NCI-H2029 (cell line): ENCODE measurements around the gene TMPRSS15.
"Not testable (repeated sequence)": the region's sequence is repeated elsewhere in the genome, so short reads cannot be mapped to it uniquely, and the experiment has no call there.

Experiments used
- DNase-seq: peaks from one replicate; lab custom pipeline; 2025; lab: John Stamatoyannopoulos, UW

TMPRSS15 gene

GRCh38 chr21:18403735-18404450 is at the start of gene TMPRSS15:
TMPRSS15 (minus strand) TSS chr21:18403785; CDS start chr21:18403622, 163 bp downstream.
- no peak for DNase-seq

- no peak for DNase-seq
Observed at GRCh38 chr21:18451670-18452069, 48.1 kb upstream of the TMPRSS15 start.

- no peak for DNase-seq
Observed at GRCh38 chr21:18449605-18450550, 46.3 kb upstream of the TMPRSS15 start.

GRCh38 chr21:18443701-18444100 is 40.1 kb upstream of the TMPRSS15 start:
- DNase-seq, result no peak

GRCh38 chr21:18443085-18443484 is 39.5 kb upstream of the TMPRSS15 start:
- DNase-seq, result no peak

- DNase-seq, result no peak
Observed at GRCh38 chr21:18430341-18430740, 26.8 kb upstream of the TMPRSS15 start.

GRCh38 chr21:18424276-18424675 is 20.7 kb upstream of the TMPRSS15 start:
- no peak for DNase-seq

GRCh38 chr21:18417141-18417790 is 13.7 kb upstream of the TMPRSS15 start:
- no peak for DNase-seq

GRCh38 chr21:18411565-18411964 is 8.0 kb upstream of the TMPRSS15 start:
- no peak for DNase-seq

- DNase-seq, result no peak
Observed at GRCh38 chr21:18409579-18409978, 6.0 kb upstream of the TMPRSS15 start.

GRCh38 chr21:18398843-18399242 is 4.7 kb downstream of the TMPRSS15 start:
- DNase-seq, result no peak

- DNase-seq, result no peak
Observed at GRCh38 chr21:18387994-18388393, 15.6 kb downstream of the TMPRSS15 start.

GRCh38 chr21:18384771-18385170 is 18.8 kb downstream of the TMPRSS15 start:
- no peak for DNase-seq

- DNase-seq, result not testable (repeated sequence)
Observed at GRCh38 chr21:18382934-18383619, 20.5 kb downstream of the TMPRSS15 start.

GRCh38 chr21:18382141-18382540 is 21.4 kb downstream of the TMPRSS15 start:
- no peak for DNase-seq

GRCh38 chr21:18373606-18374005 is 30.0 kb downstream of the TMPRSS15 start:
- no peak for DNase-seq

- no peak for DNase-seq
Observed at GRCh38 chr21:18370301-18370700, 33.3 kb downstream of the TMPRSS15 start.

GRCh38 chr21:18369115-18369514 is 34.5 kb downstream of the TMPRSS15 start:
- DNase-seq, result no peak

GRCh38 chr21:18368205-18368604 is 35.4 kb downstream of the TMPRSS15 start:
- no peak for DNase-seq

GRCh38 chr21:18356801-18357200 is 46.8 kb downstream of the TMPRSS15 start:
- no peak for DNase-seq

GRCh38 chr21:18354947-18355346 is 48.6 kb downstream of the TMPRSS15 start:
- DNase-seq, result no peak

- no peak for DNase-seq
Observed at GRCh38 chr21:18350216-18350615, 53.4 kb downstream of the TMPRSS15 start.
